ENCODE results near the gene TOM1L2.

- TF ChIP-seq EZH2phosphoT487 (IDR thresholded peaks at IDR 0.05; ENCODE audit: low read depth, severe bottlenecking, unreplicated experiment) (no peak), EZH2 (IDR thresholded peaks at IDR 0.05; ENCODE audit: borderline replicate concordance) (no peak)
- TF ChIP-seq, protein P1, sequence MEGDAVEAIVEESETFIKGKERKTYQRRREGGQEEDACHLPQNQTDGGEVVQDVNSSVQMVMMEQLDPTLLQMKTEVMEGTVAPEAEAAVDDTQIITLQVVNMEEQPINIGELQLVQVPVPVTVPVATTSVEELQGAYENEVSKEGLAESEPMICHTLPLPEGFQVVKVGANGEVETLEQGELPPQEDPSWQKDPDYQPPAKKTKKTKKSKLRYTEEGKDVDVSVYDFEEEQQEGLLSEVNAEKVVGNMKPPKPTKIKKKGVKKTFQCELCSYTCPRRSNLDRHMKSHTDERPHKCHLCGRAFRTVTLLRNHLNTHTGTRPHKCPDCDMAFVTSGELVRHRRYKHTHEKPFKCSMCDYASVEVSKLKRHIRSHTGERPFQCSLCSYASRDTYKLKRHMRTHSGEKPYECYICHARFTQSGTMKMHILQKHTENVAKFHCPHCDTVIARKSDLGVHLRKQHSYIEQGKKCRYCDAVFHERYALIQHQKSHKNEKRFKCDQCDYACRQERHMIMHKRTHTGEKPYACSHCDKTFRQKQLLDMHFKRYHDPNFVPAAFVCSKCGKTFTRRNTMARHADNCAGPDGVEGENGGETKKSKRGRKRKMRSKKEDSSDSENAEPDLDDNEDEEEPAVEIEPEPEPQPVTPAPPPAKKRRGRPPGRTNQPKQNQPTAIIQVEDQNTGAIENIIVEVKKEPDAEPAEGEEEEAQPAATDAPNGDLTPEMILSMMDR (IDR thresholded peaks at IDR 0.05; ENCODE audit: poor library complexity) = no peak
Observed at GRCh38 chr17:17947309-17947708, 24.9 kb downstream of the TOM1L2 start.
